SU-DHL-6 (cell line): ENCODE data around the gene MS4A15.

Experiments used
- CTCF ChIP-seq: fragments of 200-600 bp; sonication (generic); IDR thresholded peaks from one replicate; pipeline ENCODE4 v1.5.1; 2017; ENCODE audit warnings: antibody characterized with exemption, mild to moderate bottlenecking, low read length, moderate library complexity; ENCODE audit not compliant: insufficient read depth, poor library complexity, severe bottlenecking
- EZH2phosphoT487 ChIP-seq: fragments of 200-600 bp; sonication (generic), shearing (Covaris generic); conservative IDR thresholded peaks from 2 replicates; pipeline ENCODE4 v1.6.1; 2018; ENCODE audit warnings: mild to moderate bottlenecking, antibody characterized with exemption, low read length, moderate library complexity, mixed read lengths

GRCh38 chr11:60785806-60786361 lies 29.2 kb downstream of the MS4A15 start:
- TF ChIP-seq CTCF (no peak), EZH2phosphoT487 (no peak)
